HEK293 (cell line): ENCODE measurements around the gene SFRP5.
A peak's percentile ranks its signal among the peaks of the same experiment; 100 is the strongest.

Source experiments
- CTCF ChIA-PET: fragments of 350-600 bp; formaldehyde crosslinking; extraction: SDS; loops from one replicate; lab custom pipeline; 2021; ENCODE audit warnings: antibody characterized with exemption; lab: Yijun Ruan, JAX
- POLR2A ChIA-PET: fragments of 300-600 bp; formaldehyde crosslinking; extraction: SDS; loops from one replicate; lab custom pipeline; 2020; ENCODE audit warnings: antibody characterized with exemption, inconsistent platforms; lab: Yijun Ruan, JAX
- H3K27ac ChIP-seq: fragments of 200-500 bp; sonication (Bioruptor generic); 2 replicates; pipeline ENCODE4 v1.5.1; 2014; ENCODE audit warnings: low read depth, low read length, control low read depth, inconsistent platforms; ENCODE audit errors: extremely low read depth
- H3K36me3 ChIP-seq, 2 experiments: fragments of 200-500 bp in 1 of 2; sonication (Bioruptor generic) in 1 of 2; 1 replicate in 1 of 2; 2 replicates in 1 of 2; pipeline ENCODE4 v1.5.1; 2014 to 2017; ENCODE audit warnings: inconsistent platforms in 2 of 2, low read length in 2 of 2; ENCODE audit not compliant: control insufficient read depth in 2 of 2, insufficient read depth in 1 of 2
- H3K4me1 ChIP-seq: fragments of 200-500 bp; sonication (Bioruptor generic); 2 replicates; pipeline ENCODE4 v1.5.1; 2014; ENCODE audit warnings: mild to moderate bottlenecking, low read length, inconsistent platforms; ENCODE audit not compliant: control insufficient read depth, insufficient read depth
- H3K4me3 ChIP-seq: 2 replicates; pipeline ENCODE4 v1.5.1; 2011; ENCODE audit warnings: low read depth, mild to moderate bottlenecking, control low read depth, low read length, moderate library complexity
- H3K9me3 ChIP-seq: fragments of 200-500 bp; sonication (Bioruptor generic); 2 replicates; pipeline ENCODE4 v1.5.1; 2014; ENCODE audit warnings: low read depth, low read length, inconsistent platforms; ENCODE audit not compliant: control insufficient read depth, insufficient read depth
- KLF9 ChIP-seq: fragments of 450-650 bp; formaldehyde crosslinking; IDR thresholded peaks from 2 replicates; pipeline ENCODE4 v1.5.1; 2016; ENCODE audit warnings: missing biosample characterization, missing genetic modification characterization, low read depth
- PRDM1 ChIP-seq: fragments of 450-650 bp; formaldehyde crosslinking; IDR thresholded peaks from 2 replicates; pipeline ENCODE4; 2016; ENCODE audit warnings: missing biosample characterization, missing genetic modification characterization
- PRDM2 ChIP-seq: fragments of 450-650 bp; formaldehyde crosslinking; IDR thresholded peaks from 2 replicates; pipeline ENCODE4 v1.5.1; 2016; ENCODE audit warnings: missing biosample characterization, missing genetic modification characterization, borderline replicate concordance
- TSHZ1 ChIP-seq: fragments of 450-650 bp; formaldehyde crosslinking; IDR thresholded peaks from 2 replicates; pipeline ENCODE4 v1.5.1; 2016; ENCODE audit warnings: missing biosample characterization, missing genetic modification characterization, borderline replicate concordance
- ZBTB17 ChIP-seq: fragments of 450-650 bp; formaldehyde crosslinking; IDR thresholded peaks from 2 replicates; pipeline ENCODE4 v1.5.1; 2016; ENCODE audit warnings: missing biosample characterization, missing genetic modification characterization
- ZBTB20 ChIP-seq: fragments of 450-650 bp; formaldehyde crosslinking; IDR thresholded peaks from 2 replicates; pipeline ENCODE4 v1.5.1; 2016; ENCODE audit warnings: missing biosample characterization, missing genetic modification characterization
- ZNF146 ChIP-seq: fragments of 450-650 bp; formaldehyde crosslinking; IDR thresholded peaks from 2 replicates; pipeline ENCODE4 v1.5.1; 2016; ENCODE audit warnings: missing biosample characterization, missing genetic modification characterization
- ZNF280D ChIP-seq: fragments of 450-650 bp; formaldehyde crosslinking; IDR thresholded peaks from 2 replicates; pipeline ENCODE4 v1.5.1; 2016; ENCODE audit warnings: missing biosample characterization, missing genetic modification characterization
- ZNF335 ChIP-seq: fragments of 450-650 bp; formaldehyde crosslinking; conservative IDR thresholded peaks from 2 replicates; pipeline ENCODE4 v1.5.1; 2016; ENCODE audit warnings: missing biosample characterization, missing genetic modification characterization
- ZNF549 ChIP-seq: fragments of 450-650 bp; IDR thresholded peaks from 2 replicates; pipeline ENCODE4 v1.5.1; 2018; ENCODE audit warnings: missing biosample characterization, missing genetic modification characterization, mild to moderate bottlenecking, inconsistent platforms, moderate library complexity
- ZNF664 ChIP-seq: fragments of 450-650 bp; formaldehyde crosslinking; IDR thresholded peaks from 2 replicates; pipeline ENCODE4 v1.5.1; 2016; ENCODE audit warnings: missing biosample characterization, missing genetic modification characterization

SFRP5 gene

GRCh38 chr10:97813311-97813710 is 41.5 kb upstream of the SFRP5 start:
- POLR2A ChIA-PET = no interaction called here
- H3K9me3 ChIP-seq = no peaks in the 10 kb centered on the region
- H3K36me3 ChIP-seq = no peaks in the 10 kb centered on the region
- no peak overlapping the region for H3K4me3 ChIP-seq
- TF ChIP-seq ZNF335 (tag by site-specific recombination) (0 out of 2 replicates have a peak, but pooled peaks have one; percentile 6), PRDM2 (no peak), PRDM1 (tag by site-specific recombination) (peak; percentile 37; the same call in 1 of the 2 replicates)
- TF ChIP-seq, all 188 proteins: peak for 2
- no peaks in the 10 kb centered on the region for H3K4me1 ChIP-seq
- CTCF ChIA-PET = interaction anchor here (1.2 kb wide), 1 partner anchor 9 kb away, joined by 5 read pairs; no protein-coding TSS in a partner anchor
- H3K27ac ChIP-seq = no peak overlapping the region

- H3K36me3 ChIP-seq = no peaks in the 10 kb centered on the region
- no peak overlapping the region for H3K4me3 ChIP-seq
- TF ChIP-seq ZBTB17 (tag by site-specific recombination) (peak; percentile 61; the same call in 1 of the 2 replicates), TSHZ1 (tag by site-specific recombination) (no peak), ZBTB20 (tag by site-specific recombination) (no peak), ZNF280D (no peak)
- ChIA-PET CTCF (interaction anchor here (1.2 kb wide), 1 partner anchor 9 kb away, joined by 5 read pairs; no protein-coding TSS in a partner anchor), POLR2A (no interaction called here)
- H3K27ac ChIP-seq = no peak overlapping the region
- H3K9me3 ChIP-seq = no peaks in the 10 kb centered on the region
- H3K4me1 ChIP-seq = no peaks in the 10 kb centered on the region
Measured at GRCh38 chr10:97812696-97813095, 40.9 kb upstream of the SFRP5 start.

- Histone ChIP-seq H3K36me3 (no peaks in the 10 kb centered on the region), H3K9me3 (no peaks in the 10 kb centered on the region), H3K4me1 (no peaks in the 10 kb centered on the region), H3K4me3 (no peak overlapping the region), H3K27ac (no peak overlapping the region)
- no peak for TF ChIP-seq KLF9 (tag by site-specific recombination)
- TF ChIP-seq ZNF549 (tag by site-specific recombination) = no peak
- TF ChIP-seq ZNF146 (tag by site-specific recombination) = no peak
- no peak for TF ChIP-seq ZNF664 (tag by site-specific recombination)
- ChIA-PET POLR2A (no interaction called here), CTCF (interaction anchor here (0.6 to 0.8 kb wide), 4 partner anchors 13 to 406 kb away, joined by 3 to 10 read pairs (median 4); no protein-coding TSS in a partner anchor)
Measured at GRCh38 chr10:97811958-97812357, 40.2 kb upstream of the SFRP5 start.
